DMS 273 (cell line): ENCODE results near the gene DNMT3A.

Experiments
- DNase-seq: peaks from one replicate; lab custom pipeline; 2025; ENCODE audit not compliant: unreplicated experiment; lab: John Stamatoyannopoulos, UW

DNMT3A gene

DNA sequence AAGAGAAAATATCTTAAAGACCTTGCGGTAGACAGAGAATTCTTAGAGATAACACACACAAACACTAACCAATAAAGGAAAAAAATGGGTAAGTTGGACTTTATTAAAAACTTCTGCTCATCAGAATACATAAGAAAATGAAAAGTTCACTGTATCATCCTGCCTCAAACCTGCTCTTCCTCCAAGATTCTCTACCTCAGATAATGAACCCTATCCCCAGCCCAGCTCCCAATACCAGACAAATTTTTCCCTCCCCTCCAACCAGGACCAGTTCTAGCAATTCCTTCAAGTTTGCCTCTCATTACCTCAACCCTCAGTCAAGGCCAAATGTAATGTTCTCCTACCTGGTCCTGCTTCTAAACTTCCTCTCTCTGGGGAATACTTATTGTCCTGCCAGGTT is 79.4 kb downstream of the DNMT3A start:
- DNase-seq: no peak

DNA sequence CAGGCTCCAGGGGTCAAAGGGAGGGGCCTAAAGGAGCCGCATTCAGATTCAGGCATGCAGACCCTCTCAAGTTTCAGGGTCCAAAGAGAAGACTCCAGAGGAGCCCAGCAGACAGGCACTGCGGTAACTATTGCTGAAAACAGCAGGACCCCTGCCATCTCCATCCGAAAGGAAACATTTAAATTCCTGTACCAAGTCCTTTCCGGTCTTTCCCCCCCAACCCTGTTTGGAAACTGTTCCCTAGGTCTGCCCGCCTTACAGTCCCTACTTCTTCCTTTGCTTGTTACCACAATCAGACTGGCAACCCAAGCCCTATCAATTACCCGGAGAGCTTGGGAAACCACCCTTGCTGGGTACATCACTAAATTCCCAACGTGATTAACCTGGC is 82.0 kb downstream of the DNMT3A start:
- no peak for DNase-seq

DNA sequence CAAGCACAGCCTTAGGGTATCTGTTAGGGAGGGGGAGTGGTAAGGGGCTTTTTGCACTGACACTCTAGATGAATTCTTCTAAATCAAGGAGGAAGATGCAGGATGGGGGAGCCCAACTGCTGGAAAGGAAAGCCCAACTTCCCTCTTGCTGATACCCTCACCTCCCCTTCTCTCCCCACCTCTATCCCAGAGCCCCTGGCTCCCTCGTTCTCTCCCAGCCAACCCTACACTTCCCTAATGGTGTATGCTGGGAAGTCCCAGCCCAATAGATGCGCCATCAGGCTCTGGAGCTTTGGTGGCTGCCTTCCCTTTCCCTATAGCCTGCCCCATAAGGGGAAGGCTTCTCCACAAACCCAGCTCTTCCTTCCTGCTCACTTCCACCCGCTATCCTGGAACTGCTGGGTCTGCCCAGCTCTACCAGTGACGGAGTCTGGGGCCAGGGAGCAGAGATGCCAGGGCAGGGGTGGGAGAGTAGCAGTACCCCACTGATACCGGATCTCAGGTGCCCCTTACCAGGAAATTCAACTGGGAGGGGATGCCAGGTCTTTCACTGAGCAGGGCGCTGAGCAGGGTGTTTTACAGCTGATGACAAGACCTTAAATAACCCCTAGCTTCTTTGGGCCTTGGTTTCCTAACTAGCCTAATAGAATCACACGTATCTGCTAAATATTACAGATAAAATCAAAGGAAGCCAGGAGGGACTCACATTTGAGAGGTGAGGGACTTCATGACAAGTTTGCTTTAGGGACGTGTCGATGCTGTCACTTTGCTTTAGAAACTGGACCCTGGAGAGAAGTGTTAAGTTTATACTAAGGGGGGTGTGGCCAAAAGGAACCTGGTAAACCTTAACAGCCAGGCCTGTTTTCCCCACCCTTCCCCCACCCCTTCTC is 82.6 kb downstream of the DNMT3A start:
- DNase-seq: no peak

DNA sequence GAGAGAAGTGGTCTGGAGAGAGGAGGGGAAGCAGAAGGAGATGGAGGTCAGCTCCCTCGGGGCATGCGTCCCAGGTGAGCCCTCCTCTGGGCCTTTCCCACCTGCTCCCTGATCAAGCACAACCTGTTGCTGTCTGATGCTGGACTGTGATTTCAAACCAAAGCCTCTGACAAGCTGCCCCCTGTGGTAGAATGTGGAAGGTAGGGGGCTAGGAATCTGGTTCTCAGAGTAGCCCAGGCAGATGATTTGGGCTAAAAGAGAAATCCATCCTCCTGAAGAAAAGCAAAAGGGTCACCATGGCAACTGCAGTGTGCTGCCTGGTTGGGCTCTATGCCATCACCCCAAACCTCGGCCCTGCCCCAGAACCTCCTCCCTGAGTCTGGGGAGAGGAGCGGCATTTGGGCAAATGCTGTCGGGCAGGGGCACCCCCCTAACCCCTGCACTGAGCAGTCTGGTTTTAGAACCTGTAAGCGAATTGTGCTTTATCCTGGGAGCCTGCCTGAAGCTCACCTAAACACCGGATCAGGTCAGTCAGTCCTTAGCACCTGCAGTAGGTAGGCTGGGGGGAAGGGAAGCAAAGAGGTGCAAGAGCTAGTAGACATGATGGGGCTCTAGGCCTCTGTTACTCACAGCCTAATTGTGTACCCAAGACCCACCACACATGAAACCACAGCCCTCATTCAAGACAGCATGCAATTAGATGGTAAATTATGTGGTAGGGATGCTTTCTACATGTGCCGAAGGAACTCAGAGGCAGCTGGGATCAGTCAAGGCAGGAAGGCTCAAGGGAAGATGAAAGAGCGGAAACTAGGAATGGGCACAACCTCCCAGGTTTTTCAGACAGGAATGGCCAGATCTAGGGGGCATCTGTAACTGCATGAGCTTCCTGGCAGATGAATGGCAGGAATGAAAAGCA is 83.5 kb downstream of the DNMT3A start:
- peak; percentile 38 for DNase-seq

DNA sequence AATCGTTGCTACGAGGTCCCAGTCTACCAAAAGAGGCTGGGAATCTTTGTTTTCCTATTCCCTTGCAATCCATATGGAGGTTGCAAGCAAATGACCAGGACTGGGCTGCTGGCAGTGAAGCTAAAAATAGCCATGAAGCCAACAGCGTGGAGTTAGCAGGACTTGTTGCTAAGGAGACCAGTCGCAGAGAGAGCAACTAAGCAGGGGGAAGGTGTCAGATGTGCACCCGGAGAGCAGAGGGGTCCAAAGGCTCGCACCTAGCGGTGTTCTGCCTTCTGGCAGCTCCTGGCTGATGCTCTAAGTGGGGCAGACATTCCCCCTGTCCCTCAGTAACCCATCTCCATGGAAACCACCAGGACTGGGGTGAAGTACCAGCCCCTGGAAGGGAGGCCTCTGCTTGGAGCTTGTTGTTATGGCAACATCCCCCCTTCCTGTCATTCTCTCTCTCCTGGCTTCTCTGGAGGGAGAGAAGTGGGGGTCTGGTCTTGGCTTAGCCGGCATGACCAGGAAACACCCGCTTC is 84.6 kb downstream of the DNMT3A start:
- peak; percentile 79 for DNase-seq

DNA sequence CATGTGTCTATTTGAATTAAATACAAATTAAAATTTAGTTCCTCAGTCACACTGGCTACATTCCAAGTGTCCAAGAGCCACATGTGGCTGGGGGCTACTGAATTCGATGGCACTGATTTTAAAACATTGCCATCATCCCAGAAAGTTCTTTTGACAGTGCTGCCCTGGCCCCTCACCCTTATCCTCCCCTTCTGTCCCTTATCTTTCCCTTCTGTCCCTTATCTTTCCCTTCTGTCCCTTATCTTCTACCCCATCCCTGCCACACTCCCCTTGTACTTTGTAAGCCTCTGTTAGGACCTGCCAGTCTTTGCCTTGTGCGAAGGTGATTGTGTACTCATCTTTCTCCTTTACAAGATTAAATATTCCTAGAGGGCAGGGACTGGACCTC is 85.2 kb downstream of the DNMT3A start:
- no peak for DNase-seq

DNA sequence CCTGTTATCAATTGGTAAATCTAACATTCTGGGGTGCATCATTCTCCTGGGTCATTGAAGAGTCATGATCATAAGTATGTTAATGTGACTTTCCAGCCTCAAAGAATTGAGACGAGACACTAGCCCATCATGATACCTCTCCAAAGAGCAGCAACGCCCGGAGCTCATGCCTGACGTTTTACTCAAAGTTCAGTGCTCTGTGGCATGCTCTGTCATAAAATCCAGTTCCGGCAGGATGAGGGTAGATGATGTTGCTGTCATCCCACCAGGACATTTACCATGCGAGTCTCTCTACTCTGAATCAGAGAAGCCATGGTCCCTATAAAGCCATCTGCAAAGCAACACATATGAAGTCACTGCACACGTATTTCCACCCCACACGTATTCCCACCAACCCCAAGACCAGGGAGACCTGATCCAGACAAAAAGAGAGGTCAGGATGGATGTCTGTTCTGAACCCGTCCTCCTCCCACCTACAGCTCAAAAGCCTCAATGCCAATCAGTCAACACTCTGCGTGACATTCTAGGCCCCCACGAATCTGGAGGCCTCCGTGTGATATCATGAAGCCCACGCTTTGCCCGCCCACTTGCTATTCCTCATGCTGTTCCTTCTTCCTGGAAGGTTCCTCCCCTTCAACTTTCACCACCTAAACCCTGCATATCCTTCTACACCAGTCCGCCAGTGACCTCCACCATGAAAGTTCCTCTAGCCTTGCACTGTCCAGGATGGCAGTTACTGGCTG is 85.8 kb downstream of the DNMT3A start:
- no peak for DNase-seq

DNA sequence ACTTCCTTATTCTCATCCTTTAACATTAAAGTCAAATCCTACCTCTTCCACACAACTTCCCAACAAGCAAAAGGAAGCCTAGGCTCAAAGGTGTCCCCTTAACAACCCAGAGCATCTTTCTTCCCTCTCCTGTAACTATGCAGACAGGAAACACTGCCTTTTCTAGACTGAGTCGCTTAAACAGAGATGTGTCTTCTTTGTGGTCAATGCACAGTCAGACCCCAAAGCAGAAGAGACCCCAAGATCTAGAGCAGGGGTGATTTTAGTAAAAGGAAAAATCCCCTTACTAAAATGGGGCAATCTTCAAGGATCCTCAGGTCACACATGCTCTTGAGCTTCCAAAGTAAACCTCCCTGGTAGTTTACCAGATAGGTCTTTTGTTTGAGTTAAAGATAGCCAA is 86.8 kb downstream of the DNMT3A start:
- DNase-seq: no peak

DNA sequence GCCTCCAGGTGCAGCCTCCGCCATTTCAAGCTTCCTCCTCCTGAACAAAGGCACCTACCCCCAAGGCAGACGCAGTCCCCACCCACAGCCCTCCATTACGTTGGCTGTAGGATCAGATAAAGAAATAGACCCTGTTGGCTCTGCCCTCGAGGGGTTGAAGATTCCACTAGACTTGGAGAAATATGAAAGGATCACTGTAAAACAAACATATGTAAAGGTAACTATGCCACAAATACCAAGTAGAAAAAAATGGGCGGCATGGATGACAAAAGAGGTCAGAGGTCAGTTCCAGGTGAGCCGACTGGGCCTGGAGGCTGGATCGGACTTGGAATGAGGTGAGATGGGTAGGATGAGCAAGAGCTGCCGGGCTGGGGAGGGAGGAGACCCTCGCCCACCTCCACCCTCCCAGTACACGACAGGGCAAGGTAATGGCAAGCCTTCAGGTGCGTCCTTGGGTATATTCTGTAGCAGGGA is 88.5 kb downstream of the DNMT3A start:
- no peak for DNase-seq

DNA sequence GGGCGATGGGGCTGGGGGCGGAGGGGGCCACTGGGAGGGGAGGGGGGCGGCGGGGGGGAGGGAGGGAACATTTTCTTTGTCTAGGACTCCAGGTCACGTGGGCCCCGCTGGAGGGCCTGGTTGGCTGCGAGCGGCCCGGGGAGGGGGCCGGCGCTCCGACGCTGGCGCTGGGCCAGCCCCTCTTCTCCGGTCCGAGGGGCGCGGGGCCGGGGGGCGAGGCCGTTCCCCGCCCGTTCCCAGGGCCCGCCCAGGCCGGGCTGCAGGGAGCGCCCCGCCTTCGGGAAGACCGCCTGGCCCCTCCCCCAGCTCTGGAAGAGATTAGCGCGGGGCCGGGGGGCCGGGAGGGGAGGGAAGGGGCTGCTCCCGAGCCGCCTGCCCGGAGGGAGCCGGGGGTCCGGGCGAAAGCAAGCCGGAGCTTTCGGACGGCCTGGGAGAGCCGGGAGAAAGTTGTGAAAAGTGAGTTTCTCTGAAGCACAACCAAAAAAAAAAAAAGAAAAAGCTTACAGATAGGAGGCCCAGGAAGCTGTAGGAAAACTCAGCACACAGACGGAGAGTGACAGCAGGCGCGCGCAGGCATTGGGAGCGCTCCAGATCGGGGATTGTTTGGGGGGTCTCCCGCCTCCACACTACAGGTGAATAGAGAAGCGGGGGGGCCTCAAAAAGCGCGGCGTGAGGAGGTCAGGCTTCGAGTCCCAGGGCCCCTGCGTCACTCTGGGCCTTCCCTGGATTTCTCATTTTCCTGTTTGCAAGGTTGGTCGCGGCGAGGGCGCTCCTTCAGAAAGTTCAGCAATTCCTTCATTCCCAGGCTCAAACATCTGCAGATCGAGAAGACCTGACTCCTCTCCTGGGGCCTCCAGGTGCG is 89.2 kb downstream of the DNMT3A start:
- DNase-seq: peak; percentile 82

DNA sequence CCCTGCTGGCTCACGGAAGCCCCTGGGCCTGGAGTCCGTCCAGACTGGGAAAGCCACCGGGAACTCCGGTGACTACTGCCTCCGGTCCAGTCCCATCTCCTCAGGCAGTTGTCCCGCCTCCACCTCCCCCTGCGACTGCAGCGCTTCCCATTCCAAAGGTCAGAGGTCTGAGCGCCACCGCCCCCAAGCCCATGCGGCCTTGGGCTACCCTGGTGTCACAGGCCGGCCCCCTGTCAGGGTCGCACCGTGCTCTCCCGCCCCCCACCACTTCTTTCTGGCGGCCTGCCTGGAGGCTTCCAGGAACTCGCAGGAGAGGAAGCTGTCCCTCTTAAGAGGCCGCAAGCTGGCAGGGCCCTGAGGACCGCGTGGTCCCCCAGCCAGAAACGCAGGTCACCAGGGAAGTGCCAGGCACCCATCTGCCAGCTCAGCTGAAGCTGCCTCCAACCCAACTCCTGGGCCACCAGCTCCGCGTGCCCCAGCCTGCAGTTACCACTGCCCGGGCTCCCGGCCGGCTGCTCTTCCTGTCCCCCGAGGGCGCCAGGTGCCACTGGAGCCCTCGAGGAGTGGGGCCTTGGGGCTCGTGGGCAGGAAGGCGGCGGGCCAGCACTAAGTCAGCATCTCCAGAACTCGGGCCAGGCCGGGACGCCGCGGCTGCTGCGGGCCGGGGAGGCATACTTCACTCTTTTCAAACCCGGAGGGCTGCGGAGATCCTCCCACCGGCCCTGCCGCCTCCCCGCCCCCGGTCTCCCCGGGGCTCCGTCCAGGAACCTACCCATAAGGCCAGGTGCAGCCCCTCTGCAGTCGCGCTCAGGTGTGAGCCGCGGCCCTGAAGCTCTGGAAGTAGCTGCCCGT is 90.1 kb downstream of the DNMT3A start:
- peak; percentile 79 for DNase-seq

DNA sequence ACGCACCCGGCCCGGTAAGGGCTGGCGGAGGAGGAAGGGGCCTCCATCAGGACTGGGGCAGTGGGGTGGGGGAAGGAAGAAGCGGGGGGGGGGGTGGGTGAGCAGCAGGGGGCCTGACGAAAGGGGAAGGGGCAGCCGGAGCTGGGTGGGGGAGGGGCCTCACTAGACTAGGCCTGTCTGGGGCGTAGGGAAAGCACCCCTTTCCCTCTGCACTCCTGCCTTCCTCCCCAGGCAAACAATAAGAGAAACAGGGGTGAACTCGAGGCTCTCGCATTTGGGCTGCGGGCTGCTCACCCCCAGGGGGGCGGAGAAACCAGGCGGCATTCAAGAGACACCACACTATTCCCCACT is 90.7 kb downstream of the DNMT3A start:
- DNase-seq: no peak

DNA sequence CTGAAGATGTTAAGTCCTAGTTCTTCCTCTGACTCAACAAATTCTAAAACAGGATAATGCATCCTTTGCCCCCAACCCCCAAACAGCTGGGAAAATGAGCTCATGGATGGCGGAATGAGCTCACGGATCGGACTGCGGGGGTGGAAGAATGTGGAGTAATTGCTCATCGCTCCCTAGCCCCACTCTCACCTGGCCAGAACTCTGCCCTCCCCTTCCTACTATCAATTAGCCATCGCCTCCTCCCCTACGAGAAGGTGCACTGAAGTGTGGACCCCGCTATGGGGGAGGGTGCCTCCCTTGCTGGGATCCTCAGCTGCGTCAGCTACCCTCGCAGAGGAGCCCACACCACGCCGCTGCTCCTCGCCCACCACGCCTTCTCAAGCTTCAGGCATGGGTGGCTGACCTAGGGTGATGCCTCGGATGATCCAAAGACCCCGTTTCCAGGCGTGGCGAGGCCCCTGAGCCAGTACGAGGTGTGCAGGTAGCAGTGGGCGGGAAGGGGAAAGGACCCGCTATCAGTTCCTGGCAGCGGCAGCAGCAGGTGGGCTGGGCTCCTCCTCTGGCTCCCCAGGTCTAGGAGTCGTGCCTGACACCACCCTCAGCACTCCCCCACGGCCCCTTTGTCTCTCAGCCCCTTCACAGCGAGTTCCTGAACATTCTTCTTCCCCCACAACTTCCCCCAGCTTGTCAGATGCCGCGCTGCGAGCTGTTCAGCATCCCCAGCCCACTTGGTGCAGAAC is 91.2 kb downstream of the DNMT3A start:
- no peak for DNase-seq

DNA sequence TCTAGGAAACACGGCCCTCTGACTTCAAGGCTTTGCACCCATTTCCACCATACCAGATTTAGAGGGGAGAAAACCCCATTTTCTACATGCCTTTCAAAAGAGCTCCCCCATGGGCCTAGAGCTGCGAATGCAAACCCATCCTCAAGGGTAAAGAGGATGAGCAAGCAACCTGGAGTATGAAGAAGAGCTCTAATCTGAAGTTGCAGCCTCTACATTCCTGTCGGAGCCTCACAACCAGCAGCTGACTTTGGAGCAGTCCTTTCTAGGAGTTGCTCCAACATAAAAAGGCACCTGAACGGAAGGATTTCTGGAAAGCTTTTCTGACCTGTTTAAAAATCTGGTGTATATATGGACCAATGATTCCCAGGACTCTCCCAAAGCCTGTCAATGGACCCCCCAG is 91.9 kb downstream of the DNMT3A start:
- no peak for DNase-seq

DNA sequence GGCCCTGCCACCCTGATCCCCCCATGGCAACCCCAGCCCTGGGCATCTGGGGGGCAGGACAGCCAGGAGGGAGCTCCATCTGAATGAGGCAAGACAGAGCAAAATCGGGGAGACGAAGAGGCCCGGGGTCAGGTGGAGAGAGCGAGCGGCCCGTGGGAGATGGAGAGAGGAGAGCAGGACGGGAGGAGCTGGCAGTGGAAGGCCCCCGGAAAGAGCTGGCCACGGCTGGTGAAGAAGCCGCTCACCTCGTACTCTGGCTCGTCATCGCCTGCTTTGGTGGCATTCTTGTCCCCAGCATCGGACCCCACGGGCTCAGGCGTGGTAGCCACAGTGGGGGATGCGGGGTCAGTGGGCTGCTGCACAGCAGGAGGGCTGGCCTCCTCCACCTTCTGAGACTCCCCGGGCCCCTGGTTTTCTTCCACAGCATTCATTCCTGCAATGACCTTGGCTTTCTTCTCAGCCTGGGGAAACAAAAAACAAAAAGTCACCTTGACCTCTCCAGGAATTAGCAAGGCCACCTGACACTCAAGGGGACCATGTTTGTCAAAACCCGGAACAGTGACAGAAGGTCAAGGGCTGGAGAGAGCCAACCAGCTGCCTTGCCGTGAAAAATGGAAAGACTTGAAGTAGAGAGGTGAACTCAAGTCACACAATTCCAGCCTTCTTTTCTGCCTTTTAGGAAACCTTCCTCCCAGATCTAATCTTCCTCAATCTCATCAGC is 93.8 kb downstream of the DNMT3A start:
- no peak for DNase-seq

DNA sequence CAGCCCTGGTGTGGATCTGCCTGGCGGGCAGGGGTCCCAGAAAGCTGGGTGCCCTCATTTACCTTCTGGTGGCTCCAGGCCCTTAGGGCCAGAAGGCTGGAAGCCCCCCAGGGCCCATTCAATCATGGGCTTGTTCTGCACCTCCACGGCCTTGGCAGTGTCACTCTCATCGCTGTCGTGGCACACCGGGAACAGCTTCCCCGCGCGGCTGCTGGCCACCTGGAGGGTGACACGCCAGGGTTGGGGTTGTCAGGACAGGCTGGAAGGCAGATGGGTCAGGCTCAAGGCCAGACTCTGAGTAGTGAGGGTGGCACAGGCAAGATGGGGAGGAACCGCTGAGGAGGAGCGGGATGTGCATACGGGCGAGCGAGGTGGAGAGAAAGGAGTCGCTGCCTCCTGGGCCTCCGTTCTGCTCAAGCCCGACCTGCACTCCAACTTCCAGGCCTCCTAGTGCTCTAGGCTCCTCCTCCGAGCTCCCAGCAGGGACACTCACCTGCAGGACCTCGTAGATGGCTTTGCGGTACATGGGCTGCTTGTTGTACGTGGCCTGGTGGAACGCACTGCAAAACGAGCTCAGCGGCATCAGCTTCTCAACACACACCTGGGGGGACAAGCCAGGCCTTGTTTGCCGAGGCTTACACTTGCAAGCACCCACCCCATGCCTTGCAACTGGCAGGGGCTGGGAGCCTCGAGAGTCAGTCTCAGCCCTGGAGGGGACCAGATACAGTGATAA is 95.0 kb downstream of the DNMT3A start:
- no peak for DNase-seq

DNA sequence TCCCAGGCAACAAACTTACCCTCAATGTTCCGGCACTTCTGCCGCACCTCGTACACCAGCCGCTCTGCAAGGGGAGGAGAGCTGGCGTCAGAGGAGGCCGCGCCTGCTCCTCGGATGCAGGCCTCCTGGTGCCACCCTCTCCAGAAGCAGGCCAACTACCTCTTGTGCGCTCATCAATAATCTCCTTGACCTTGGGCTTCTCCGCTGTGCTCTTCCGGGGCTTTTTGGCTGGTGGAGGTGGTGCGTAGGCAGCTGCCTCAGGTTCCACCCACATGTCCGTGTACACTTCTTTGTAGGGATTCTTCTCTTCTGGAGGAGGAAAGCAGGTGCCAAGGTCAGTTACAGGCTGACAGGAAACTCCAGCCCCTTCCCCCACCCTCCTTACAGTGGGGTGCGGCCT is 95.7 kb downstream of the DNMT3A start:
- DNase-seq: no peak
